Measurements from ENCODE around the gene ANXA2. TPM values are rescaled to one million over a fixed set of nuclear protein-coding genes. Genes with fewer than 3 reads are reported as not detected.

Gene ANXA2
- total and polyA plus RNA-seq, 4 donors, result 62.7 to 138 (median 107) TPM

DNA sequence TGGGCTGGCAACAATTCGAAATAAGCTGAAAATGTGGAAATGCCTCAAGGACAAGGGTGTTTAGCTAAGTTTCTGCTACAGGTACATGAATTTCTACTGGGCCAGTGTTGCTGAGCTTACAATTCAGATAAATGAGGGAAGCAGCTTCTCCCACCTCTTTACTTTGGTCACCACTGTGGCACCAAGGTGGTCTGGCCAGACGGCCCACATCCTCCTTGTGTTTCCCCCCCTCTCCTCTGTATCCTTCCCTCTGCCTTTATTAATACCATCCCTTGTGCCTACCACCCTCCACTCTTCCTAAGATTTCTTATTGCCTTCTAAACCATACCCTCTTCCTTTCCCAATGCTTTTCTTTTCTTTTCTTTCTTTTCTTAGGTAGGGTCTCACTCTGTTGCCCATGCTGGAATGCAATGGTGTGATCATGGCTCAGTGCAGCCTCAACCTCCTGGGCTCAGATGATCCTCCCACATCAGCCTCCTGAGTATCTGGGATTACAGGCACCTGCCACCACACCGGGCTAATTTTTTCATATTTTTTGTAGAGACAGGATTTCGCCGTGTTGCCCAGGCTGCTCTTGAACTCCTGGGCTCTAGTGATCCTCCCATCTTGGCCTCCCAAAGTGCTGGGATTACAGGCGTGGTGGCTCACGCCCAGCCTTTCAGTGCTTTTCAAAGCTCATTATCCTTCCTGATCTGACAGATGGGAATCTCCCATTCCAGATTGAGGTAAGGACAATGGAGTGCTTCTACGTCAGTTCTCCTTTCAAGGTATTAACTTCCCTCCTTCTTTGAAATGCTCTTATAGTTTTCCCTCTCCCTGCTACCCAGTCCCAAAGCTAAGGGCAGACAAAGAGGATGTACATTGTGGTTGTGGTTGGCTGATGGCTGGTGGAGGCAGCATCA lies 14.8 kb downstream of the ANXA2 start:
- no peak overlapping the region for H3K27ac ChIP-seq (ENCODE audit: low read depth in 1 of 2, low read length in 2 of 2)

More for the DNA sequence above, 14.8 kb downstream of the ANXA2 start:
- DNase-seq (ENCODE audit: low spot score), result no peak
- peaks cover 0 to 5% (median 1%) of the 10 kb centered on the region in 4 donors for H3K36me3 ChIP-seq (ENCODE audit: control insufficient read depth in 4 of 4, insufficient read depth in 3 of 4, low read depth in 1 of 4, low read length in 3 of 4)
- no peak overlapping the region for H3K9ac ChIP-seq (ENCODE audit: low read depth in 1 of 2, low read length in 2 of 2)
- WGBS, result 94% methylated on average over 8 of the region's 8 CpGs
- no peaks in the 10 kb centered on the region for H3K4me1 ChIP-seq (ENCODE audit: control insufficient read depth in 4 of 4, insufficient read depth in 4 of 4, low read length in 3 of 4)
- H3K27me3 ChIP-seq (ENCODE audit: control insufficient read depth in 4 of 4, insufficient read depth in 4 of 4, low read length in 3 of 4), result no peaks in the 10 kb centered on the region
- TF ChIP-seq, protein P1, sequence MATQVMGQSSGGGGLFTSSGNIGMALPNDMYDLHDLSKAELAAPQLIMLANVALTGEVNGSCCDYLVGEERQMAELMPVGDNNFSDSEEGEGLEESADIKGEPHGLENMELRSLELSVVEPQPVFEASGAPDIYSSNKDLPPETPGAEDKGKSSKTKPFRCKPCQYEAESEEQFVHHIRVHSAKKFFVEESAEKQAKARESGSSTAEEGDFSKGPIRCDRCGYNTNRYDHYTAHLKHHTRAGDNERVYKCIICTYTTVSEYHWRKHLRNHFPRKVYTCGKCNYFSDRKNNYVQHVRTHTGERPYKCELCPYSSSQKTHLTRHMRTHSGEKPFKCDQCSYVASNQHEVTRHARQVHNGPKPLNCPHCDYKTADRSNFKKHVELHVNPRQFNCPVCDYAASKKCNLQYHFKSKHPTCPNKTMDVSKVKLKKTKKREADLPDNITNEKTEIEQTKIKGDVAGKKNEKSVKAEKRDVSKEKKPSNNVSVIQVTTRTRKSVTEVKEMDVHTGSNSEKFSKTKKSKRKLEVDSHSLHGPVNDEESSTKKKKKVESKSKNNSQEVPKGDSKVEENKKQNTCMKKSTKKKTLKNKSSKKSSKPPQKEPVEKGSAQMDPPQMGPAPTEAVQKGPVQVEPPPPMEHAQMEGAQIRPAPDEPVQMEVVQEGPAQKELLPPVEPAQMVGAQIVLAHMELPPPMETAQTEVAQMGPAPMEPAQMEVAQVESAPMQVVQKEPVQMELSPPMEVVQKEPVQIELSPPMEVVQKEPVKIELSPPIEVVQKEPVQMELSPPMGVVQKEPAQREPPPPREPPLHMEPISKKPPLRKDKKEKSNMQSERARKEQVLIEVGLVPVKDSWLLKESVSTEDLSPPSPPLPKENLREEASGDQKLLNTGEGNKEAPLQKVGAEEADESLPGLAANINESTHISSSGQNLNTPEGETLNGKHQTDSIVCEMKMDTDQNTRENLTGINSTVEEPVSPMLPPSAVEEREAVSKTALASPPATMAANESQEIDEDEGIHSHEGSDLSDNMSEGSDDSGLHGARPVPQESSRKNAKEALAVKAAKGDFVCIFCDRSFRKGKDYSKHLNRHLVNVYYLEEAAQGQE (IDR thresholded peaks at IDR 0.05), result no peak
- TF ChIP-seq YY1 (IDR thresholded peaks at IDR 0.05) (no peak), FOXA1 (IDR thresholded peaks at IDR 0.05) (no peak), RAD21 (IDR thresholded peaks at IDR 0.05) (no peak), EGR1 (IDR thresholded peaks at IDR 0.05; ENCODE audit: low read depth in 2 of 2) (no peak), TAF1 (conservative IDR thresholded peaks at IDR 0.05) (no peak), HNF4A (conservative IDR thresholded peaks at IDR 0.05) (no peak), HNF4G (IDR thresholded peaks at IDR 0.05) (no peak), GABPA (IDR thresholded peaks at IDR 0.05 in 1 of 2, conservative IDR thresholded peaks at IDR 0.05 in 1 of 2) (no peak), FOXA2 (IDR thresholded peaks at IDR 0.05) (no peak), JUND (IDR thresholded peaks at IDR 0.05) (no peak), NR2F2 (IDR thresholded peaks at IDR 0.05) (no peak), RXRA (IDR thresholded peaks at IDR 0.05) (no peak)
- TF ChIP-seq, protein P2, sequence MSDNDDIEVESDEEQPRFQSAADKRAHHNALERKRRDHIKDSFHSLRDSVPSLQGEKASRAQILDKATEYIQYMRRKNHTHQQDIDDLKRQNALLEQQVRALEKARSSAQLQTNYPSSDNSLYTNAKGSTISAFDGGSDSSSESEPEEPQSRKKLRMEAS (IDR thresholded peaks at IDR 0.05), result no peak
- TF ChIP-seq, protein P3, sequence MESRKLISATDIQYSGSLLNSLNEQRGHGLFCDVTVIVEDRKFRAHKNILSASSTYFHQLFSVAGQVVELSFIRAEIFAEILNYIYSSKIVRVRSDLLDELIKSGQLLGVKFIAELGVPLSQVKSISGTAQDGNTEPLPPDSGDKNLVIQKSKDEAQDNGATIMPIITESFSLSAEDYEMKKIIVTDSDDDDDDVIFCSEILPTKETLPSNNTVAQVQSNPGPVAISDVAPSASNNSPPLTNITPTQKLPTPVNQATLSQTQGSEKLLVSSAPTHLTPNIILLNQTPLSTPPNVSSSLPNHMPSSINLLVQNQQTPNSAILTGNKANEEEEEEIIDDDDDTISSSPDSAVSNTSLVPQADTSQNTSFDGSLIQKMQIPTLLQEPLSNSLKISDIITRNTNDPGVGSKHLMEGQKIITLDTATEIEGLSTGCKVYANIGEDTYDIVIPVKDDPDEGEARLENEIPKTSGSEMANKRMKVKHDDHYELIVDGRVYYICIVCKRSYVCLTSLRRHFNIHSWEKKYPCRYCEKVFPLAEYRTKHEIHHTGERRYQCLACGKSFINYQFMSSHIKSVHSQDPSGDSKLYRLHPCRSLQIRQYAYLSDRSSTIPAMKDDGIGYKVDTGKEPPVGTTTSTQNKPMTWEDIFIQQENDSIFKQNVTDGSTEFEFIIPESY (IDR thresholded peaks at IDR 0.05), result no peak
- TF ChIP-seq, protein P4, sequence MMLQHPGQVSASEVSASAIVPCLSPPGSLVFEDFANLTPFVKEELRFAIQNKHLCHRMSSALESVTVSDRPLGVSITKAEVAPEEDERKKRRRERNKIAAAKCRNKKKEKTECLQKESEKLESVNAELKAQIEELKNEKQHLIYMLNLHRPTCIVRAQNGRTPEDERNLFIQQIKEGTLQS (IDR thresholded peaks at IDR 0.05), result no peak
- TF ChIP-seq, protein P5, sequence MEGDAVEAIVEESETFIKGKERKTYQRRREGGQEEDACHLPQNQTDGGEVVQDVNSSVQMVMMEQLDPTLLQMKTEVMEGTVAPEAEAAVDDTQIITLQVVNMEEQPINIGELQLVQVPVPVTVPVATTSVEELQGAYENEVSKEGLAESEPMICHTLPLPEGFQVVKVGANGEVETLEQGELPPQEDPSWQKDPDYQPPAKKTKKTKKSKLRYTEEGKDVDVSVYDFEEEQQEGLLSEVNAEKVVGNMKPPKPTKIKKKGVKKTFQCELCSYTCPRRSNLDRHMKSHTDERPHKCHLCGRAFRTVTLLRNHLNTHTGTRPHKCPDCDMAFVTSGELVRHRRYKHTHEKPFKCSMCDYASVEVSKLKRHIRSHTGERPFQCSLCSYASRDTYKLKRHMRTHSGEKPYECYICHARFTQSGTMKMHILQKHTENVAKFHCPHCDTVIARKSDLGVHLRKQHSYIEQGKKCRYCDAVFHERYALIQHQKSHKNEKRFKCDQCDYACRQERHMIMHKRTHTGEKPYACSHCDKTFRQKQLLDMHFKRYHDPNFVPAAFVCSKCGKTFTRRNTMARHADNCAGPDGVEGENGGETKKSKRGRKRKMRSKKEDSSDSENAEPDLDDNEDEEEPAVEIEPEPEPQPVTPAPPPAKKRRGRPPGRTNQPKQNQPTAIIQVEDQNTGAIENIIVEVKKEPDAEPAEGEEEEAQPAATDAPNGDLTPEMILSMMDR (IDR thresholded peaks at IDR 0.05; ENCODE audit: low read depth, low read length, missing input control), result no peak
- H3K9me3 ChIP-seq (ENCODE audit: control insufficient read depth in 4 of 4, low read length in 3 of 4), result no peaks in the 10 kb centered on the region
- H3K4me3 ChIP-seq (ENCODE audit: low read depth in 1 of 3, low read length in 3 of 3), result no peak overlapping the region

Data from liver (tissue), 9 donors.